OCI-LY7 (cell line): ENCODE measurements around the gene RRP9. TPM values are rescaled to one million over a fixed set of nuclear protein-coding genes. Genes with fewer than 3 reads are reported as not detected.
A peak's percentile ranks its signal among the peaks of the same experiment; 100 is the strongest.

Experiments used
- BruUV-seq: library from RNA; stranded (reverse); fragments of 400-500 nt; replicated peaks from 2 replicates; lab custom pipeline; 2021; lab: Mats Ljungman, UMichigan
- CTCF ChIA-PET: fragments of 300-600 bp; sonication (Branson Sonifier 250); formaldehyde crosslinking; loops from one replicate; lab custom pipeline; 2022; ENCODE audit warnings: antibody characterized with exemption; ENCODE audit not compliant: unreplicated experiment; lab: Charles Lee
- POLR2A ChIA-PET: fragments of 300-600 bp; sonication (Branson Sonifier 250); formaldehyde crosslinking; loops from one replicate; lab custom pipeline; 2022; ENCODE audit warnings: antibody characterized with exemption; lab: Charles Lee
- DNase-seq: peaks from one replicate; pipeline ENCODE4 v3.0.0-alpha.2; 2015; ENCODE audit warnings: low spot score
- H2AFZ ChIP-seq: fragments of 200-600 bp; sonication (generic), shearing (Covaris generic); 2 replicates; pipeline ENCODE4 v1.6.1; 2014; ENCODE audit warnings: mild to moderate bottlenecking, antibody characterized with exemption, low read length, moderate library complexity
- H3K27ac ChIP-seq: fragments of 200-600 bp; sonication (generic); 2 replicates; pipeline ENCODE4 v1.5.1; 2014; ENCODE audit warnings: mixed run types, low read depth, mild to moderate bottlenecking, moderate library complexity, low read length, inconsistent platforms; ENCODE audit not compliant: poor library complexity, severe bottlenecking
- H3K36me3 ChIP-seq: fragments of 200-600 bp; sonication (generic); 2 replicates; pipeline ENCODE4 v1.6.1; 2014; ENCODE audit warnings: mild to moderate bottlenecking, antibody characterized with exemption, low read length, moderate library complexity, mixed read lengths; ENCODE audit not compliant: insufficient read depth
- H3K4me1 ChIP-seq: fragments of 200-600 bp; sonication (generic); 2 replicates; pipeline ENCODE4 v1.5.1; 2014; ENCODE audit warnings: mild to moderate bottlenecking, low read length; ENCODE audit not compliant: insufficient read depth, poor library complexity, severe bottlenecking
- H3K4me2 ChIP-seq: fragments of 200-600 bp; sonication (generic); 2 replicates; pipeline ENCODE4 v1.6.1; 2014; ENCODE audit warnings: mild to moderate bottlenecking, low read length
- H3K4me3 ChIP-seq: fragments of 200-600 bp; sonication (generic); 2 replicates; pipeline ENCODE4 v1.5.1; 2014; ENCODE audit warnings: mild to moderate bottlenecking, low read depth, low read length; ENCODE audit not compliant: poor library complexity, severe bottlenecking
- H3K79me2 ChIP-seq: fragments of 200-600 bp; sonication (generic); 2 replicates; pipeline ENCODE4 v1.6.1; 2016; ENCODE audit warnings: low read depth, mild to moderate bottlenecking, low read length, moderate library complexity, mixed read lengths; ENCODE audit not compliant: insufficient read depth
- H3K9me2 ChIP-seq: fragments of 200-600 bp; sonication (generic); 2 replicates; pipeline ENCODE4 v1.6.1; 2016; ENCODE audit warnings: mild to moderate bottlenecking, low read length, mixed read lengths; ENCODE audit not compliant: insufficient read depth
- H3K9me3 ChIP-seq: fragments of 200-600 bp; sonication (generic); 2 replicates; pipeline ENCODE4 v1.6.1; 2014; ENCODE audit warnings: mild to moderate bottlenecking, mixed run types, low read length, mixed read lengths
- H4K20me1 ChIP-seq: fragments of 200-600 bp; sonication (generic); 2 replicates; pipeline ENCODE4 v1.6.1; 2014; ENCODE audit warnings: mild to moderate bottlenecking, antibody characterized with exemption, low read length, moderate library complexity, mixed read lengths; ENCODE audit not compliant: insufficient read depth
- CTCF ChIP-seq: fragments of 200-600 bp; sonication (generic); conservative IDR thresholded peaks from 2 replicates; pipeline ENCODE4 v1.5.1; 2014; ENCODE audit warnings: mild to moderate bottlenecking, antibody characterized with exemption, low read length, moderate library complexity, mixed read lengths
- EZH2phosphoT487 ChIP-seq: fragments of 200-600 bp; sonication (generic); IDR thresholded peaks from 2 replicates; pipeline ENCODE4 v1.6.1; 2018; ENCODE audit warnings: low read depth, borderline replicate concordance, mild to moderate bottlenecking, mixed run types, antibody characterized with exemption, low read length, moderate library complexity, mixed read lengths
- intact Hi-C: fragments of 100-400 bp; cut with micrococcal nuclease; formaldehyde crosslinking; loops from one replicate; pipeline ENCODE4 v1.10.0; 2022; ENCODE audit not compliant: unreplicated experiment
- total RNA-seq, 2 experiments: library from RNA; depleted of rRNA in 1 of 2; stranded (reverse); fragments of >200 nt in 1 of 2; shearing (Covaris generic) in 1 of 2; gene quantifications; 2 replicates each; pipeline ENCODE4 v1.2.3, GENCODE V29; 2014 to 2022

Gene RRP9
- total RNA-seq, 2 experiments from 2014 or later, result 34.4 to 41.1 TPM

GRCh38 chr3:51984269-51984647 lies 42.6 kb upstream of the RRP9 start:
- no peaks in the 10 kb centered on the region for H3K79me2 ChIP-seq
- no peaks in the 10 kb centered on the region for H4K20me1 ChIP-seq
- no peak overlapping the region for H3K27ac ChIP-seq
- H3K36me3 ChIP-seq, result no peaks in the 10 kb centered on the region
- no peak overlapping the region for H3K4me3 ChIP-seq
- CTCF ChIA-PET, result no interaction called here
- no peak for TF ChIP-seq CTCF
- no peak for TF ChIP-seq EZH2phosphoT487
- H3K9me3 ChIP-seq, result no peaks in the 10 kb centered on the region
- peaks cover 8% of the 10 kb centered on the region for H3K4me1 ChIP-seq
- no peak overlapping the region for H3K4me2 ChIP-seq
- POLR2A ChIA-PET, result interaction anchor here (0.7 kb wide), 1 partner anchor 136 kb away, joined by 4 read pairs; no protein-coding TSS in a partner anchor
- intact Hi-C loops, result no loop called here
- no peak overlapping the region for H2AFZ ChIP-seq
- BruUV-seq, result no TSS peak
- no peak for DNase-seq
- no peaks in the 10 kb centered on the region for H3K9me2 ChIP-seq

- no peaks in the 10 kb centered on the region for H4K20me1 ChIP-seq
- H3K36me3 ChIP-seq, result no peaks in the 10 kb centered on the region
- ChIA-PET CTCF (no interaction called here), POLR2A (interaction anchor here (0.7 to 1.1 kb wide), 2 partner anchors 9 to 136 kb away, joined by 4 read pairs; no protein-coding TSS in a partner anchor)
- H3K79me2 ChIP-seq, result no peaks in the 10 kb centered on the region
- H3K4me2 ChIP-seq, result peak overlapping the region; percentile 57; the same call in 1 of the 2 replicates
- intact Hi-C loops, result no loop called here
- H3K9me2 ChIP-seq, result no peaks in the 10 kb centered on the region
- no peaks in the 10 kb centered on the region for H3K9me3 ChIP-seq
- H3K4me3 ChIP-seq, result peak overlapping the region; percentile 48
- no peak overlapping the region for H3K27ac ChIP-seq
- 0 out of 2 replicates have a peak overlapping the region, but pooled peaks have one; percentile 28 for H2AFZ ChIP-seq
- no peak for DNase-seq
- BruUV-seq, result no TSS peak
- no peak for TF ChIP-seq CTCF
- peaks cover 8% of the 10 kb centered on the region for H3K4me1 ChIP-seq
These were observed 42.0 kb upstream of the RRP9 start for GRCh38 chr3:51983578-51984268.
